Lower leg skin (tissue), 3 donors: Measurements from ENCODE around the gene DMRTB1.

ENCODE experiments used
- POLR2A ChIP-seq, 2 donors: fragments of 450-650 bp; IDR thresholded peaks; one replicate each; pipeline ENCODE4 v1.6.1; 2016 to 2017; ENCODE audit warnings: antibody characterized with exemption in 2 of 2, mild to moderate bottlenecking in 1 of 2, moderate library complexity in 1 of 2
- TF ChIP-seq, protein P1 (sequence below), 3 donors: fragments of 450-650 bp; IDR thresholded peaks; one replicate each; pipeline ENCODE4 v1.5.1; 2016; ENCODE audit warnings: antibody characterized with exemption in 3 of 3, mild to moderate bottlenecking in 3 of 3, moderate library complexity in 2 of 3

DNA sequence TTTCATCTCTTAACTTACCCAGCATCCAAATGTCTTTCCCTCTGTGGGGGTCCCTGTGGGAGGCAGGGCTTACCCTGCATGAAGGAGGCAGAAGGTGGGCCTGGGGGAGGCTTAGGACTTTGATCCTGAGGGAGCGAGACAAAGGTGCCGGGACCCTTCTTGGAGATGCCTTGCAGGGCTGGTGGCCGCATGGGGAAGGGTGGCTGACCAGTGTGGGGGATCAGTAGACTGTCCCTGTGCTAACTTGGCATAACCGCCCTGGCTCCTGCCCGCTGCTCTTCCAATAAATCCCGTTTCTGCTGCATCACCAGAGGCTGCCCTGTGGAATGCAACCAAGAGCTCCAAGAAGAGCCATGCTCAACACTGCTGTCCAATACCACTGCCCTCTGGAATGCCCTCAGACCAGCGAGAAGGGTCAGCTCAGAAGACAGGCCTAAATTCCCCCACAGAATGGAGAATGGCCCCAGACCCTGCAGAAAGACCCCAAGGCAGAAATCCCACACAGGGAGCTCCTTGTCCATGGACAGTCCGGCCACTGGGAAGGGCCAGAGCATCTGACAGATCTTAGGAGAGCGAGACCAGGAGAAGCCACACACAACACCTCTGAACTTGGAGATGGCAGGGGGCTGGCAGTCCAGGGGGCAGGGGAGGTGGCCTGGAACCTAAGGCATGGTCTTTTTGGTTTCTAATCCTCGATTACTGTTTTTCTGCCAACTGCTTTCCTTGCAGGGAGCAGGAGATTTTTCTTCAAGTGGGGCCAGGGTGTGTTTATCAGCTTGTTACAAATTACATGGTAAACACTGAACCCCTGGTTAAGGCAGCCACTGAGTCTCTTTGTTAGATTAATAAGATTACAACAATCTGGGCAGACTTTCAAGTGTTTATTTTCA lies 46.7 kb upstream of the DMRTB1 start:
- TF ChIP-seq, protein P1, sequence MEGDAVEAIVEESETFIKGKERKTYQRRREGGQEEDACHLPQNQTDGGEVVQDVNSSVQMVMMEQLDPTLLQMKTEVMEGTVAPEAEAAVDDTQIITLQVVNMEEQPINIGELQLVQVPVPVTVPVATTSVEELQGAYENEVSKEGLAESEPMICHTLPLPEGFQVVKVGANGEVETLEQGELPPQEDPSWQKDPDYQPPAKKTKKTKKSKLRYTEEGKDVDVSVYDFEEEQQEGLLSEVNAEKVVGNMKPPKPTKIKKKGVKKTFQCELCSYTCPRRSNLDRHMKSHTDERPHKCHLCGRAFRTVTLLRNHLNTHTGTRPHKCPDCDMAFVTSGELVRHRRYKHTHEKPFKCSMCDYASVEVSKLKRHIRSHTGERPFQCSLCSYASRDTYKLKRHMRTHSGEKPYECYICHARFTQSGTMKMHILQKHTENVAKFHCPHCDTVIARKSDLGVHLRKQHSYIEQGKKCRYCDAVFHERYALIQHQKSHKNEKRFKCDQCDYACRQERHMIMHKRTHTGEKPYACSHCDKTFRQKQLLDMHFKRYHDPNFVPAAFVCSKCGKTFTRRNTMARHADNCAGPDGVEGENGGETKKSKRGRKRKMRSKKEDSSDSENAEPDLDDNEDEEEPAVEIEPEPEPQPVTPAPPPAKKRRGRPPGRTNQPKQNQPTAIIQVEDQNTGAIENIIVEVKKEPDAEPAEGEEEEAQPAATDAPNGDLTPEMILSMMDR (IDR thresholded peaks at IDR 0.05): no peak
- no peak for TF ChIP-seq POLR2A (IDR thresholded peaks at IDR 0.05)
